ENCODE data around the gene SLC27A4.

SLC27A4 gene

DNA sequence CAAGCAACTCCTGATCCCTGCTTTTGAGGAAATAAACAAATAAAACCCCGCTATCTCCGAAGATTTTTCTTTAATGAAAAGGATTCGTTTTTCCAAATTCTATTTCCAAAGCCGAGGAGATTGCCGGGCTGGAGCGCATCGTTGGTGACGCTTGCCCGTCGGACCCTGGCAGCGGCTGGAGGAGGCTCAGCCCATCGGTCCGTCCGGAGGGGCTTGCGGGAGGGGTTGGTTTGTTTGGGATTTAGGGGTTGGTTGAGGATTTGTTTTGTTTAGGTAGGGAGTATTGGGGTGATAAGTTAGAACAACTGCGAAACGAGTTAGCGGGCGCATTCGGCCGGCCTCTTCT lies 51.6 kb downstream of the SLC27A4 start:
- no peak for DNase-seq (ENCODE audit: low spot score)

DNA sequence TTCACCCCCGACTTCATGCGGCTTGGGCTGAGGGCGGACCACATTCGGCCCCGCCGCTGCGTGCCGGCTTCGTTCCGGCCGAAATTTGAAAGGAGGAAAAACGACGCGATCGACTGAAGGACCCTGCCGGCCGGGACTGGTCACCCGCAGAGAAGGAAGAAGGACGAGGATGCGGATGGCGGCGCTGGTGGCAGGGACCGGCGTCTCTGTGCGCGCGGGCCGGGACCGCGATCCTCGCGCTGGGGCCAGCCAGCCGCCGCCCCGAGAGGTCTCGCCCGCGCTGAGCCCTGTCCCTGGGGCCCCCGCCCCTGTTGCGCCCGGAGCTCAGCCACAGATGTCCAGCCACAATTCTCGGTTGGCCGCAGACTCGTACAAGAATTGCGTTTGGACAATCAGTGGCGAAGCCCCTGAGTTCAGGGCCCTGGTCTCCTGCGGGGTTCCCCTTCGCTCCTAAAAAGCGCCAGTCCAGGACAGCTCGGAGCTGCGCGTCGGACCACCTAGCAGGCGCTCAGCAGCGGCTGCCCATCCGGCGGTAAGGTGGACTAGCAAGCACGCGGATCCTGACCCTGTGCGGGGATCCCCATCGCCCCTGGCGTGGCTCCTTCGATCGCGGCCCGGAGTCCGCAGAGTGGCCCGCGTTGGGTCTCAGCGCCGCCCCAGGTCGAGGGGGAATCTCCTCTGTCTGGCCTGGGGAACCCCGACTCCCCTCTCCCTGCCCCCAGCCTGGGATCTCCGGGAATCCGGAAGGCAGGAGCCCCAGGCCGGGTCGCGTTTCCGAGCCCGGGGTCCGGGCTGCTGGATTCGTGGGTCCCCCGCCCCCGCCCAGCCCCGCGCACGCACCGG lies 52.2 kb downstream of the SLC27A4 start:
- DNase-seq (ENCODE audit: low spot score) = no peak

DNA sequence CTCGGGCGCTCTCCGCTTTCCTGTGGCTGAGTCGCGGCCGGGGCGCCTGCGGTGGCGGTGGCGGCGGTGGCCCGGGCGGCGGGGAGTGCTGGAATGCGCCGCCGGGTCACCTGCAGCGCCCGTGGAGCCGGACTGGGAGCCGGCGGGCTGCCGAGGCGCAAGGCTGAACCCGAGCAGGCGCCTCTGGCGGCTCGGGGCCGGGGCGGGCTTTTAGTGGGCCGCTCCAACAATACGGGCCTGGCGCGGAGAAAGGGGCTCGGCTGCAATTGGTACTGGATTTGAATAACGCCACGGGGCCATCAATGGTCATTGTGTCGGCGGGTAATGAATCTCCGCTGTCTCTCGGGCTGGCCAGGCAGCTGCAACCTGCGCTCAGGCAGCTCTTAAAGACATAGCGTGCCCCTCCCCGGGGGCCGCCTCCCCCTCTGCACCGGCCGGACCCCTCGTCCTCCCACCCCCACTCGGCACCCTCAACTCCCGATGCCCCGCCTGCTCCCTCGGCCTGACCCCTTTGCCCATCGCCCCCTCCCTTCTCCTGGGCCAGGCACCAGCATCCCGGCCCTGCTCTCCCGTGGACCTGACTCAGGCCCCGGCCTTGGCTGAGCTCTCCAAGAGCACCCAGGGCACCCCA lies 52.9 kb downstream of the SLC27A4 start:
- DNase-seq (ENCODE audit: low spot score) = no peak

DNA sequence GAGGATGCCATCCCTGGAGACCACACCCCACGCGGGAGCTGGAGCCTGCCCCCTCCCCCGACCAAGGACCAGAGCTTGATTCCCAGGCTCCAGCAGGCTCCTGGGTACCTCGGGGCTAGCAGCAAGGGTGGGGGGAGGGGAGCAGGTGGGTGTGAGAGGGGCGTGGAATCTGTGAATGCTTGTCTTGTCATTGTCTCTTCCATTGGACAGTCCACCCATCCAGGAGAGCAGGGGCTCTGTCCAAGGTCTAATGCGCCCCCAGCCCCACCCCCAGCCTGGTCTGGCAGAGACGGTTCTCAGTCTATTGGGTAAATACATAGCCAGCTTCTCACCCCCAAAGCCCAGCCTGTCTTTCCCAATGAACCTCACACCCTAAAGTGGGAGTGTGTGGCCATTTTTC lies 53.6 kb downstream of the SLC27A4 start:
- no peak for DNase-seq (ENCODE audit: low spot score)

DNA sequence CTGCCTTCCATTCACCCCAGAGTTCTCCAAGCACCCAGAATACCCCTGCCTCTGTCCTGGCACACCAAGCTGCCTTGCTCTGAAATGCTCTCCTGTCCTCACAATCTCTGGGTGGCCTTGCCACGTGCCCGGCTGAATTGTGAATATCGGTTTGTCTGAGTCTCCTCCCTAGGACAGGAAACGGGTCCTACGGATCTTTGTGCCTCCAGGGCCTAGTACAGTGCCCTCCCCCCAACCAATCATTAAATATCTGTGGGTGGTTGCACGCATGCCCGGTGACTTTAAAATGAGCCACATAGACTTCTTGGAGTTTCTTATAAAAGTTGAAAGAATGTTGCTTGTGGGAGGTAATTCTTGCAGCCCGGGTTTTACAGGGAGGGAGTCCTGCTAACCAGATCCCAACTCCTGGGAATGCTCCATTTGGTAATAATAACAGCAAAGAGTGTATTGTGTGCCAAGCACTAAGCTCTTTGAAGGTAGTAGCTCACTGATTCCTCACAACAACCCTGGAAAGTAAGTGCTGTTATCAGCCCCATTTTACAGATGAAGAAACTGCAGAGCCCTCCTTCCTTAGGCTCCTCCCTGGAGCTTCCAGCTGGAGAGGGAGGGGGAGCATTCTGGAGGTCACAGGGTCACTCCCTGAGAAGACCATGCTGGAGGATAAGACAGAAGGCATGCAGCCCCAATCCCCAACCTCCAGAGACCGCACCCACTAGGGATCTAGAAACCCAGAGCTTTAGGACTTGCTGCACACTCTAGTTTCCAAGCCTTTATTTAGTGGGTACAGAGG lies 54.2 kb downstream of the SLC27A4 start:
- no peak for DNase-seq (ENCODE audit: low spot score)

DNA sequence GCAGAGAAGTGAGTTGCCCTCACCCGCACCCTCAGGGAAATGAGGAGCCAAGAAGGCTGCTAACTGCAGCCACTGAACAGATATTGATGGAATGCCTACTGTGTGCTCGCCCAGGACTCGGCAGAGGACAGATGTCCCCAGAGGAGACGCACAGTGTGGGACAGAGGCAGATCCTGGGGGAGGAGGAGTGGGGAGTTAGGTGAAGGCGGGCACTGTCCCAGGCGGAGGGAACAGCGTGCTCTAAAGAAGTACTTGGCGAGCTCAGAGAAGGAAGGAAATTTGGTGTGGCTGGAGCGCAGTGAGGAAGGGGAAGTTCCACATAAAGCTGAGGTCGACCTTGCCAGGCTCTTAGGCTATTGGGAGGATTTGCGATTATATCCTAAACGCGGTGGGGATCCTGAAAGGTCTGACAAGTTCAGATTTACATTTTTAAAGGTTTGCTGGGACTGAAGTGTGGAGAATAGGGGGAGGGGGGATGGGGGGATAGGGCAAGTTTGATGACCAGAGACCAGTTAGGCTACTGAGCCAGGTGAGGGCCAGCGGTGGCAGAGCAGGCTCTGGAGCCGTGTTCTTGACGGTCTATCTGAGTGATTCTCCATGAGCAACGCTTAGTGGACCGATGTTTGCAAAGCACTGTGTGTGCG lies 56.8 kb downstream of the SLC27A4 start:
- no peak for DNase-seq (ENCODE audit: low spot score)

DNA sequence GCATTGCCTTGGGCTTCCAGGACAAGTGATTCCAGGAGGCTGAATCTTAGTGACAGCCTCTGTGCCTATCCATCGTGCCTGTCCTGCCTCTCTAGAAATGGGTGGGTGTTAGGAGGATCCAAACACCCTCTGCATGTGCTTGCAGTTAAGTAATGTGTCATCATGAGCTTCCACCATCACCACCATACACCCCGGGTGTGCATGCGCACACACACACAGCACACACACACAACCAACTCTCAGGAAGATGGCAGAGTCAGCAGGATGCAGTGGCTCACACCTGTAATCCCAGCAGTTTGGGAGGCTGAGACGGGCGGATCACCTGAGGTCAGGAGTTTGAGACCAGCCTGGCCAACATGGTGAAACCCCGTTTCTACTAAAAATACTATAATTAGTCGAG lies 57.5 kb downstream of the SLC27A4 start:
- no peak for DNase-seq (ENCODE audit: low spot score)

DNA sequence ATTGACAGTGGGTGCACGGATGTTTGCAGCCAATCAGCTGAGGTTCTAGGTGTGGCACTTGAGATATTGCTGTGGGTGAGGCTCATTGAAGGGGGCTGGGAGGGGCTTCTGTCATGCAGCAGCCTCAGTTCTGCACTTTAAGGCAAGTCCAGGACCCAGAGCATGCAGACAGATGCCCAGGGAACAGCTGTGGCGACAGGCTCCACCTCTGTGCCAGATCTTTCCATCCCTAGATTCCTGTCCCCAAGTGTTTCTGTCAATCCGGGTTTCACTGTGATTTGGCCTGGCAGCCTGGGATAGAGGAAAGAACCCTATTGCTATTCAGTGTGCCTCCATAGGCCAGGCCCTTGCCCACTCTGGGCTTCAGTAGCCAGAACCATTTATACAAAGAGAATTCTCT lies 59.5 kb downstream of the SLC27A4 start:
- no peak for DNase-seq (ENCODE audit: low spot score)

DNA sequence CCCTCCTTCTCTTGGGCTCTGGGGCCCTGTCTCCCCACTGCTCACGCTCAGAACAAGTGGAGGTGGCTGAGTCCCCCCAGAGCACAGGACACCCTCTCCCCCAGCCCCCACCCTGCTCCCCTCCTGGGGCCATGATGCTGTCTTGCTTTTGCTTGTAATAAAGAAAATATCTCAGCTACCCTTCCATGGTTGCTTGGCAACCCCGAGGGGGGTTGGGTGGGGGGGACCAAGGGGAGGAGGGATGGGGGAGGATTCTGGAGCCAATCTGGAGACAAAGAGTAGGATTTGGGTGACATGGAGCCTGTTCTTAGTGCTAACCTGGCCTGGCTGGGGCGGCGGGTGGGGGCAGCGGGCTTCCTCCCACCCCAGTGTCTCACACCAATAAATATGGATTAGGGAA lies 64.2 kb downstream of the SLC27A4 start:
- no peak for DNase-seq (ENCODE audit: low spot score)

DNA sequence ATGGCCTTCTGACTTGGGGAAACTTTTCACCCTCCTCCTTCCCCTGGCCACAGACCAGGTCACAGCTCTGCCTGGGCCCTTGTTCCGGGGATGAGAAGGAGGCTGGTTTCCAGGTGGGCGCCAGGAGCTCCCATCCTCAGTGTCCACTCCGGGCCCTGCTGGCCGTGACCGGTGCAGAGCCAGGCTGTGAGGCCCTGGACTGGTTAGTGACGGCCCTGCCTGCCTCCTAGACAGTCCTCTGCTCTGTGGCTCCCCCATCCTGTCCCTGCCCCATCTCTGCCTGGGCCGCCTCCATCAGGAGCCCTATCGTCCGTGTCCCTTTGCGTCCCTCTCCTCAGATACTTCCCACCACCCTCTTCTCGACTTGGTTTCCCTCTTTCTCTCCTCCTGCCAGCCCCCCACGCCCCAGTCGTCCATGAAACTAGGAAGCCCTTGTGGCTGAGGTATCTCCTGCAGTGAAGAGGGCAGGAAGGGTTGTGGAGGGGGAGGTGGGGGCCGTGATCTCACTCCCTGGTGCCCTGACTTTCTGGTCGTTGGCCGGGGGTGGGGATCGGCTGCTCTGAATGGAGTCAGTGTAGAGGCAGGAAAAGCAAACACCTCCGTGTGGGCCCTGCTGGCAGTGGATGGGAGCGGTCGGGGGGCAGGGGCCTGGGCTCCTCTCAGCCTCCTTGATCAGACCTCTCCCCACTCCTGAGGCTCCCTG lies 64.9 kb downstream of the SLC27A4 start:
- DNase-seq (ENCODE audit: low spot score) = no peak

DNA sequence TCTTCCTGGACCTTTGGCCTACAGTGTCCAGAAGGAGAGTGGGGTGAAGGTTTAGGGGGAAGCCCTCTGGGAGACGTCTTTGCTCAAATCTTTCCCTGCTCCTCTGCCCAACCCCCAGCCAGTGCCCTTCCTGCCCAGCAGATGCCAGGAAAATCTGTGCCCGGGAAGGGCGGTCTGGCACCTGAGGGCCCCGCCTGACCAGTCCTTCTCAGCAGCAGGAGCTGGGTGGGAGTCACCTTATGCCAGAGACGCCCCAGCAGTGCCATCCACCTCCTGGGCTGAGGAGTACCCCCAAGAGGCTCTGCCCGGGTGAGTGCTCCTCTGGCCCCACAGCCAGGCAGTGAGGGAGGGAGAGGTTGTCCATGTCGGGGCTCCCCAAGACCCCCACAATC lies 65.4 kb downstream of the SLC27A4 start:
- DNase-seq (ENCODE audit: low spot score) = no peak

DNA sequence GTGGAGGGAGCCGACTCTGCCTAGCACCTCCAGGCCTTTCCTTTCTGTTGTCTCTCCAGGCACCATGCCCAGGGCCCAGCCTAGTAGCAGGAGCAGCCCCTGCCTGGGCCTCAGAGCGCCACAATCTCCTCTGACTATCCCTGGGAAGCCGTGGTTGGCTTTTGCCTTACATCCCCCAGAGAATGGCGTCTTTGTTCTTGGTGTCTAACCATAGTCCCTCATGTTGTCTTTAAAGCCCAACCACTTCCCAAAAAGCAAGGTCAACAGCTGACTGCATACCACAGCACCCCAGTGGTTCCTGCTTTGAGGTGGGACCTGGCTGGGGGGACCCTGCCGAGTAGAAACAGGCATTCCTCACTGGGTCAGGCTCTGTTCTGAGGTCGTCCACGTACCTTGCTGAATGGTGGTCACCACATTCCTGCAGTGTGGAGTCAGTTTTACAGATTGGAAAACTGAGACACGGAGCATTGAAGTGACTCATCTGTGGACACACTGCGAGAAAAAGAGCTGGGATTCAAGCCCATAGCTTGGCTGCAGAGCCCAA lies 66.6 kb downstream of the SLC27A4 start:
- DNase-seq (ENCODE audit: low spot score) = no peak

DNA sequence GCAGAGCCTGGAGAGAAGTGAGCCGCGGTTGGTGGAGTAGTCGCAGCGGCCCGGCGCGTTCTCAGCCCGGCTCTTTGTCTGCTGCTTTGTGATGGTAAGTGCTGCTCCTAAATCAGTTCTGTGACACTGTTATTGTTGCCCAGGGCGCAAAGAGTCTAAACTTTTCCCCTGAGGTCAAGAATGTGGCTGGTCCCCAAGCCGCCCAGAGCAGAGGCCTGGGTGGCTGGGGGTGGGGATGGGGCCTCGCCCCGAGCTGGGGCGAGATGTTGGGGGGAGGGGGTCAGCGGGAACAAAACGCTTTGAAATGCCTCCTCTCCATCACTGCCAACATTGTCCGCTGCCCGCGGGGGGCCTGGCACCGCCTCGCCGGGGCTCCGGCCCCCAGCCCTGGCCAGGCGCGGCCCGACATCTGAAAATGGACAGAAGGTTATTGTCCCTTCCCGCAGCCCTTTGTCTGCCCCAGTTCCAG lies 68.7 kb downstream of the SLC27A4 start:
- no peak for DNase-seq (ENCODE audit: low spot score)

DNA sequence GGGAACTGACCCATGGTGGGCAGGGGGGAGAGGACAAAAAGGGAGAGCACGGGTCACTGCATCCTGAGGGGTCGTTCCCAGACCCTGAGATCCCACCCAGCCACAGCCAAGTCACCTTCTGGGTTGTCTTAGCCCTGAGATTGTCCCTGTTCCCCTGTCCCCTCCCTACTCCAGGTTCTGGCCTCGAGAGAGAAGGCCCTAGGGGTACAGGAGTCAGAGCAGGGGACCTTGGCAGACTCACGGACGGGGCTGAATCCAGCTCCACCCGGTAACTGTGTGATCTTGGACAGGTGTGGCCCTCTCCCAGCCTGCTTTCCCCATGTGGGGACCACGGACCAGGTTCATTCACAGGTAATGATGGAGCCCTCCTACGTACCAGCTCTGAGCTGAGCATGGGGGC lies 69.1 kb downstream of the SLC27A4 start:
- no peak for DNase-seq (ENCODE audit: low spot score)

DNA sequence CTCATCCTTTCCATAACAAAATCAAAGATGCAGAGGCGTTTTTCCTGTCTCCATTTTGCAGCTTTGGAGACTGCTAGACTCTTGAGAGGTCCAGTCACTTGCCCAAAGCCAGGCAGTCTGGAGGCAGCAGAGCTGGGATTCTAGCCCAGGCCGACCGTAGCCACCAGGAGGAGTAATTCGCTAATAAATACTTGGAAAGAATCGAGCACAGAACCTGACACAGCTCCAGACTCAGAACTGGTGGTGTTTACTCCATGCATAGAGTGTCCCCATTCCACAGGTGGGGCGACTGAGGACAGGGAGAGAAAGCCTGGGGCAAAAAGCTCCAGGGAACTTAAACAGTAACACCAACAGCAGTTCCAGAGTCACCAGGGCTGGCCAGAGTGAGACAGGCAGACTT lies 69.7 kb downstream of the SLC27A4 start:
- no peak for DNase-seq (ENCODE audit: low spot score)

Measured in CD4-positive, alpha-beta T cell treated with Interleukin-2 at 100 ng/mL for 4 hours (primary cell).